ENCODE data around the gene CNOT4.

GRCh38 chr7:135337977-135338550, 171.8 kb downstream of the CNOT4 start:
- no peak for TF ChIP-seq CTCF (conservative IDR thresholded peaks at IDR 0.05 in 1 of 2, IDR thresholded peaks at IDR 0.05 in 1 of 2; ENCODE audit: low read depth in 1 of 2, low read length in 2 of 2)
- no peak for TF ChIP-seq EZH2 (IDR thresholded peaks at IDR 0.05; ENCODE audit: low read length, missing control alignments)

All from fibroblast of lung (primary cell).